ENCODE results near the gene DPP6. TPM values are rescaled to one million over a fixed set of nuclear protein-coding genes. Genes with fewer than 3 reads are reported as not detected.
A peak's percentile ranks its signal among the peaks of the same experiment; 100 is the strongest.

The DPP6 gene
- polyA plus RNA-seq, 1 donor (not counting 4 experiments of a cell fraction or from before 2014, with no cell fraction given) = not detected

- peak overlapping the region; percentile 94 for H2AFZ ChIP-seq (ENCODE audit: control insufficient read depth, low read length)
- H3K27me3 ChIP-seq (ENCODE audit: control insufficient read depth, extremely low read depth, insufficient read depth, low read length) = no peaks in the 10 kb centered on the region
- H3K4me2 ChIP-seq (ENCODE audit: control insufficient read depth, extremely low read depth, insufficient read depth, low read depth, low read length) = peak overlapping the region; percentile 91
- FAIRE-seq (no peak), DNase-seq (ENCODE audit: low read depth, low spot score) (peak; percentile 78)
- peak overlapping the region; percentile 43 to 89 (median 72) for H3K4me3 ChIP-seq (ENCODE audit: control insufficient read depth in 2 of 3, extremely low read depth in 1 of 3, insufficient read depth in 2 of 3, low read depth in 1 of 3, low read length in 3 of 3)
- dilution Hi-C loops (cut with MboI; ENCODE audit: extremely low pct_ligation_motif_present, low sequenced_read_pairs) = no loop called here
- no peaks in the 10 kb centered on the region for H3K9me1 ChIP-seq (ENCODE audit: control insufficient read depth, extremely low read depth, insufficient read depth, low read length)
- H3K4me1 ChIP-seq (ENCODE audit: control insufficient read depth, extremely low read depth, insufficient read depth, low read length) = peaks cover 2% of the 10 kb centered on the region
- H3K36me3 ChIP-seq (ENCODE audit: control insufficient read depth in 2 of 2, extremely low read depth in 1 of 2, insufficient read depth in 2 of 2, low read length in 2 of 2) = no peaks in the 10 kb centered on the region
- peak overlapping the region; percentile 75 for H3K9ac ChIP-seq (ENCODE audit: control insufficient read depth, extremely low read depth, insufficient read depth, low read length)
- no peaks in the 10 kb centered on the region for H3K9me3 ChIP-seq (ENCODE audit: control insufficient read depth, low read depth, low read length)
- TF ChIP-seq CTCF (optimal IDR thresholded peaks at IDR 0.05 in 1 of 3, IDR thresholded peaks at IDR 0.05 in 1 of 3, conservative IDR thresholded peaks at IDR 0.05 in 1 of 3; ENCODE audit: extremely low read depth in 1 of 3, insufficient read depth in 2 of 3, low read length in 3 of 3) = peak; percentile 40 to 66 (median 58)
- no peak for TF ChIP-seq EZH2 (IDR thresholded peaks at IDR 0.05; ENCODE audit: low read length)
- no peaks in the 10 kb centered on the region for H4K20me1 ChIP-seq (ENCODE audit: control insufficient read depth, extremely low read depth, insufficient read depth, low read length)
- peak overlapping the region; percentile 66 for H3K27ac ChIP-seq (ENCODE audit: control insufficient read depth, insufficient read depth, low read length)
- no peaks in the 10 kb centered on the region for H3K79me2 ChIP-seq (ENCODE audit: control insufficient read depth, insufficient read depth, low read length)
Observed at GRCh38 chr7:154927624-154928125, 875.5 kb downstream of the DPP6 start.

GRCh38 chr7:154928136-154929005 is 876.2 kb downstream of the DPP6 start:
- dilution Hi-C loops (cut with MboI; ENCODE audit: extremely low pct_ligation_motif_present, low sequenced_read_pairs) = no loop called here
- no peaks in the 10 kb centered on the region for H3K9me1 ChIP-seq (ENCODE audit: control insufficient read depth, extremely low read depth, insufficient read depth, low read length)
- no peaks in the 10 kb centered on the region for H3K36me3 ChIP-seq (ENCODE audit: control insufficient read depth in 2 of 2, extremely low read depth in 1 of 2, insufficient read depth in 2 of 2, low read length in 2 of 2)
- FAIRE-seq (peak; percentile 83), DNase-seq (ENCODE audit: low read depth, low spot score) (peak; percentile 88)
- peak overlapping the region; percentile 43 to 89 (median 72) for H3K4me3 ChIP-seq (ENCODE audit: control insufficient read depth in 2 of 3, extremely low read depth in 1 of 3, insufficient read depth in 2 of 3, low read depth in 1 of 3, low read length in 3 of 3)
- H3K27me3 ChIP-seq (ENCODE audit: control insufficient read depth, extremely low read depth, insufficient read depth, low read length) = no peaks in the 10 kb centered on the region
- peak overlapping the region; percentile 91 for H3K4me2 ChIP-seq (ENCODE audit: control insufficient read depth, extremely low read depth, insufficient read depth, low read depth, low read length)
- peak overlapping the region; percentile 75 for H3K9ac ChIP-seq (ENCODE audit: control insufficient read depth, extremely low read depth, insufficient read depth, low read length)
- peak overlapping the region; percentile 66 for H3K27ac ChIP-seq (ENCODE audit: control insufficient read depth, insufficient read depth, low read length)
- no peaks in the 10 kb centered on the region for H3K79me2 ChIP-seq (ENCODE audit: control insufficient read depth, insufficient read depth, low read length)
- peak overlapping the region; percentile 97 for H2AFZ ChIP-seq (ENCODE audit: control insufficient read depth, low read length)
- peaks cover 2% of the 10 kb centered on the region for H3K4me1 ChIP-seq (ENCODE audit: control insufficient read depth, extremely low read depth, insufficient read depth, low read length)
- no peaks in the 10 kb centered on the region for H3K9me3 ChIP-seq (ENCODE audit: control insufficient read depth, low read depth, low read length)
- H4K20me1 ChIP-seq (ENCODE audit: control insufficient read depth, extremely low read depth, insufficient read depth, low read length) = no peaks in the 10 kb centered on the region
- TF ChIP-seq EZH2 (IDR thresholded peaks at IDR 0.05; ENCODE audit: low read length) = no peak
- no peak for TF ChIP-seq CTCF (optimal IDR thresholded peaks at IDR 0.05 in 1 of 3, IDR thresholded peaks at IDR 0.05 in 1 of 3, conservative IDR thresholded peaks at IDR 0.05 in 1 of 3; ENCODE audit: extremely low read depth in 1 of 3, insufficient read depth in 2 of 3, low read length in 3 of 3)

All from keratinocyte (primary cell).